NCI-H2081 (cell line): ENCODE data around the gene PLEKHF1.
"Not testable (repeated sequence)": the region's sequence is repeated elsewhere in the genome, so short reads cannot be mapped to it uniquely, and the experiment has no call there.

Experiments used
- DNase-seq, 2 experiments: peaks; one replicate each; lab custom pipeline; 2025; lab: John Stamatoyannopoulos, UW

The PLEKHF1 gene

GRCh38 chr19:29702161-29702962 is 37.1 kb downstream of the PLEKHF1 start:
- no peak for DNase-seq

GRCh38 chr19:29702963-29703320 is 37.7 kb downstream of the PLEKHF1 start:
- no peak for DNase-seq

GRCh38 chr19:29704562-29705558 is 39.6 kb downstream of the PLEKHF1 start:
- no peak for DNase-seq

GRCh38 chr19:29705706-29706105 is 40.4 kb downstream of the PLEKHF1 start:
- no peak for DNase-seq

GRCh38 chr19:29706635-29707034 is 41.4 kb downstream of the PLEKHF1 start:
- DNase-seq: no peak

- DNase-seq: no peak
Measured at GRCh38 chr19:29708554-29709439, 43.5 kb downstream of the PLEKHF1 start.

- not testable (repeated sequence) for DNase-seq
Measured at GRCh38 chr19:29709440-29709798, 44.2 kb downstream of the PLEKHF1 start.

- DNase-seq: no peak
Measured at GRCh38 chr19:29711584-29712132, 46.4 kb downstream of the PLEKHF1 start.

- no peak for DNase-seq
Measured at GRCh38 chr19:29712744-29713516, 47.7 kb downstream of the PLEKHF1 start.

GRCh38 chr19:29714371-29714952 is 49.2 kb downstream of the PLEKHF1 start:
- no peak for DNase-seq

- DNase-seq: peak; percentile 47 to 49
Measured at GRCh38 chr19:29714953-29715700, 49.9 kb downstream of the PLEKHF1 start, which contains the start of gene C19orf12. C19orf12 (minus strand) TSS chr19:29715261; CDS start chr19:29708413, 6,848 bp downstream.

GRCh38 chr19:29715701-29716581 is 50.7 kb downstream of the PLEKHF1 start:
- DNase-seq: no peak

- DNase-seq: no peak
Measured at GRCh38 chr19:29717051-29717450, 51.8 kb downstream of the PLEKHF1 start.

GRCh38 chr19:29724102-29724641 is 58.9 kb downstream of the PLEKHF1 start:
- no peak for DNase-seq

GRCh38 chr19:29724746-29725145 is 59.5 kb downstream of the PLEKHF1 start:
- DNase-seq: no peak
